Measurements from ENCODE around the gene EGFR. TPM values are rescaled to one million over a fixed set of nuclear protein-coding genes. Genes with fewer than 3 reads are reported as not detected.
"Not testable (repeated sequence)": the region's sequence is repeated elsewhere in the genome, so short reads cannot be mapped to it uniquely, and the experiment has no call there.

The EGFR gene
- total RNA-seq, 3 donors from 2014 or later: 61.9 to 164 (median 65.0) TPM

DNA sequence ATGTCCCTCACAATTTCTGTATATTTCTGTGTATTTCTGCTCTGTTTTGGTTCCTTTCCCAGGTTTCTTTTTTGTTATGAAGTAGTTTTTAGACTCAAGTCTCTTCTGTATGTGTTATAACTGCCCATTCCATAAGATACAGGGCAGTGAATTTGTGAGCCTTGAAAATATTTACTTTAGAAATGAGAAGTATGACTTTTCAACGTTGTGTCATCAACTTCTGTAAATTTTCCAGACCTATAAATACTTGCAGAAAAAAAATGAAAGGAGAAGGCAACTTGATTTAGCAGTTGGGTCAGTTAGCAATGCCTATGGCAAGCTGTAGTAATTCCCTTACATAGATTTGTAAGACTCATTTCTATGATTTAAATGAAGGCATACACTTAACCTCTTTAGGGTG lies 11.5 kb downstream of the EGFR start:
- TF ChIP-seq, protein P1, sequence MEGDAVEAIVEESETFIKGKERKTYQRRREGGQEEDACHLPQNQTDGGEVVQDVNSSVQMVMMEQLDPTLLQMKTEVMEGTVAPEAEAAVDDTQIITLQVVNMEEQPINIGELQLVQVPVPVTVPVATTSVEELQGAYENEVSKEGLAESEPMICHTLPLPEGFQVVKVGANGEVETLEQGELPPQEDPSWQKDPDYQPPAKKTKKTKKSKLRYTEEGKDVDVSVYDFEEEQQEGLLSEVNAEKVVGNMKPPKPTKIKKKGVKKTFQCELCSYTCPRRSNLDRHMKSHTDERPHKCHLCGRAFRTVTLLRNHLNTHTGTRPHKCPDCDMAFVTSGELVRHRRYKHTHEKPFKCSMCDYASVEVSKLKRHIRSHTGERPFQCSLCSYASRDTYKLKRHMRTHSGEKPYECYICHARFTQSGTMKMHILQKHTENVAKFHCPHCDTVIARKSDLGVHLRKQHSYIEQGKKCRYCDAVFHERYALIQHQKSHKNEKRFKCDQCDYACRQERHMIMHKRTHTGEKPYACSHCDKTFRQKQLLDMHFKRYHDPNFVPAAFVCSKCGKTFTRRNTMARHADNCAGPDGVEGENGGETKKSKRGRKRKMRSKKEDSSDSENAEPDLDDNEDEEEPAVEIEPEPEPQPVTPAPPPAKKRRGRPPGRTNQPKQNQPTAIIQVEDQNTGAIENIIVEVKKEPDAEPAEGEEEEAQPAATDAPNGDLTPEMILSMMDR (IDR thresholded peaks at IDR 0.05): no peak
- TF ChIP-seq POLR2A (IDR thresholded peaks at IDR 0.05) (no peak), POLR2AphosphoS5 (IDR thresholded peaks at IDR 0.05) (no peak)
- no peak for DNase-seq (ENCODE audit: low spot score in 2 of 2)
- Histone ChIP-seq H3K4me1 (peaks cover 5 to 7% of the 10 kb centered on the region in 2 donors), H3K36me3 (no peaks in the 10 kb centered on the region), H3K27me3 (no peaks in the 10 kb centered on the region), H3K27ac (no peak overlapping the region), H3K9me3 (no peaks in the 10 kb centered on the region), H3K4me3 (no peak overlapping the region)
- intact Hi-C loops (cut with DNase I; ENCODE audit: low total_unique reads): no loop called here

DNA sequence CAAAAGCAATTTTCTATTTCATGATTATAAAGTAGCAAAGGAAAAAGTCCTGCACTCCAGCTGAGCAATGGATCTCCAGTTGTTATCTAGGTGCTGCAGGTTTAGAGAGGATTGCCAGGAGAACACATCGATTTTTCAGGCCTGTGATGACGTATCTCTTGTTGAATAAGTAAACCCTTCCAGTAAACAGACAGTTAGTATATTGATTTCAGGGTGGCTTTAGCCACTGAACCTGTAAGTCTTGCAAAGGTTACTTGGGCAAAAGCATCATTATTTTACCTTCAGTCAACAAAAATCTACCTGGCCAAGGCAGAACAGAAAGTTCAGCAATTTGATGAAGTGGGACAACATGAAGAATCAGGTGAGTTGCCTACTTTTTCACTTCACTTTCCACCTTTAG lies 12.3 kb downstream of the EGFR start:
- no peak overlapping the region for H3K27ac ChIP-seq
- intact Hi-C loops (cut with DNase I; ENCODE audit: low total_unique reads): no loop called here
- DNase-seq (ENCODE audit: low spot score in 2 of 2): no peak
- TF ChIP-seq, protein P1 (IDR thresholded peaks at IDR 0.05): no peak
- TF ChIP-seq POLR2A (IDR thresholded peaks at IDR 0.05): no peak
- TF ChIP-seq POLR2AphosphoS5 (IDR thresholded peaks at IDR 0.05): no peak
- no peaks in the 10 kb centered on the region for H3K9me3 ChIP-seq
- no peaks in the 10 kb centered on the region for H3K36me3 ChIP-seq
- peaks cover 5 to 7% of the 10 kb centered on the region in 2 donors for H3K4me1 ChIP-seq
- no peak overlapping the region for H3K4me3 ChIP-seq
- H3K27me3 ChIP-seq: no peaks in the 10 kb centered on the region

DNA sequence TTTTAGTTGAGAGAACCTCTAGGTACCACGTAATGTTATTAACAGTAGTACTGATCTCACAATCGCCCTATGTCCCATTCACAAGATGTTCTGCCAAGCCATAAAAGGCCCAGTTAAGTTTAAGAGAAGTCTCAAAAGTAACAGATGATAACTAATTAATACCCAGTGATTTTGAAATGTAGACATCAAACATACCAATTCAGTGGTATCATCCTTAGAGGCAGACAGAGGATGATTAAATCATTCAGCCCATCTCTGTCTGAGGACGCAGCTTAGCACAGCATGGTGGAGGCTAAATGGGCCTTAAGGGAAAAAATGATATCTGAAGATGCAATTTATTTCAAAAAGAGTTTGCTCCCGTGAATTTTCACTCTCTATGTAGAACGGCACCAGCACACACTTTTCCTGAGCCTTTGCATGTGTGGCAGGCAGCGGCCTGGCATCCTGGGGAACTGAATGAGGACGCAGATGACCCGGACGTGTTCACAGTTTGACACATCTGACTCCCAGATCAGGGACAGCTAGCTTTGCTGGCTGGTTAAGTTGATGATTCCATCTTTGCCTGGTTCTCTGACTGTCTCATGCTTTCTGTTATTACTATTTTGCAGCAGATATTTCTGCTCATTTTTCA lies 13.4 kb downstream of the EGFR start:
- no peak for DNase-seq (ENCODE audit: low spot score in 2 of 2)
- TF ChIP-seq, protein P1 (IDR thresholded peaks at IDR 0.05): no peak
- no peak for TF ChIP-seq POLR2A (IDR thresholded peaks at IDR 0.05)
- no peak for TF ChIP-seq POLR2AphosphoS5 (IDR thresholded peaks at IDR 0.05)
- H3K27ac ChIP-seq: no peak overlapping the region
- H3K27me3 ChIP-seq: no peaks in the 10 kb centered on the region
- intact Hi-C loops (cut with DNase I; ENCODE audit: low total_unique reads): no loop called here
- no peak overlapping the region for H3K4me3 ChIP-seq
- H3K9me3 ChIP-seq: no peaks in the 10 kb centered on the region
- peaks cover 0 to 4% of the 10 kb centered on the region in 2 donors for H3K4me1 ChIP-seq
- H3K36me3 ChIP-seq: no peaks in the 10 kb centered on the region

DNA sequence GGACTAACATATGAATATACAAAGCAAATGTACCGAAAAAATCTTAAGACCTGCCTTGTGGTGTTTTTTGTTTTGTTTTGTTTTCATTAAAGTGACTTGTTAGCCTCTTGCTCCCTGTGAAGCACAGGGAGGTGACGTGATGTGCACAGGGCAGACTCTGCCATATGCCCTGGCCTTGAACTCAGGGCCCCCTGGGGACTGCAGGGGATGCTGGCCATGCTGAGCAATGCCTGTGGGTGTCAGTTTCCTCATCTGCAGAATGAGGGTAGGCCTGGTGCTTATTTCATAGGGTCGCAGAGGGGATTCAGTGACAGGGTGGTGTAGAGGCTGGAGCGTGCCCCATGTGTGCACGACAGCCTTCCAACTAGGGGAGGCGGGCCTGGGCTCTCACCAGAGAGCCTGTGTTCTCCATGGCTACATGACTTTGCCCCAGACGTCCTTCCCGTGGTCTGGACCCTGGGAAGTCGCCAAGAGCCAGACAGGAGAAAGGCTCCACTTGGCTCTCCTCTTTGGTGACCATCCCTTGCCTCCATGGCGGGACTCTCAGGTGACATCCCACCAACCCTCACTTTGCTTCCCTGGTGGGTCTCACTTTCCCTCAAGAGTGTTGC lies 14.5 kb downstream of the EGFR start:
- H3K9me3 ChIP-seq: no peaks in the 10 kb centered on the region
- DNase-seq (ENCODE audit: low spot score in 2 of 2): no peak
- H3K4me3 ChIP-seq: no peak overlapping the region
- no peaks in the 10 kb centered on the region for H3K36me3 ChIP-seq
- intact Hi-C loops (cut with DNase I; ENCODE audit: low total_unique reads): no loop called here
- H3K27me3 ChIP-seq: no peaks in the 10 kb centered on the region
- H3K4me1 ChIP-seq: peaks cover 0 to 4% of the 10 kb centered on the region in 2 donors
- no peak overlapping the region for H3K27ac ChIP-seq
- TF ChIP-seq, protein P1 (IDR thresholded peaks at IDR 0.05): no peak
- TF ChIP-seq POLR2A (IDR thresholded peaks at IDR 0.05) (no peak), POLR2AphosphoS5 (IDR thresholded peaks at IDR 0.05) (no peak)

DNA sequence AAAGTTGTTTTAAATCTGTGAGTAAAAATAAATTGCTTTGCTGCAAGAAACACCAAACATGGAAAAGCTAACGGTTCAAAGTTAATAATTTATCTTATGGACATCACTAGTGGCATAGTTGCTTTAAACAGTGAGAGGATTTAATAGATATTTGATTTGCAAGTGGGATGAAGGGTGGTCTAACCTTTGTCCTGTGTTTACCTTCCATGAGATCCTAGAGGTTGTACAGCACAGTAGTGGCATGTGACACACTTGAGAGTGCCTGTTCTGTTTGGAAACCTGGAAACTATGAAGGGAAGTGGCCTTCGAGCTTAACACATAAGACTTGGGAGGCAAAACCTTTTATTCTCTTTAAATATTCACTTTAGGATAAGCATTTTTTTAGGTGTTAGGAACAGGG lies 16.0 kb downstream of the EGFR start:
- Histone ChIP-seq H3K4me3 (no peak overlapping the region), H3K9me3 (no peaks in the 10 kb centered on the region), H3K27ac (no peak overlapping the region), H3K36me3 (no peaks in the 10 kb centered on the region), H3K4me1 (peaks cover 0 to 4% of the 10 kb centered on the region in 2 donors), H3K27me3 (no peaks in the 10 kb centered on the region)
- TF ChIP-seq POLR2AphosphoS5 (IDR thresholded peaks at IDR 0.05): no peak
- TF ChIP-seq, protein P1 (IDR thresholded peaks at IDR 0.05): no peak
- no peak for TF ChIP-seq POLR2A (IDR thresholded peaks at IDR 0.05)
- intact Hi-C loops (cut with DNase I; ENCODE audit: low total_unique reads): no loop called here
- no peak for DNase-seq (ENCODE audit: low spot score in 2 of 2)

DNA sequence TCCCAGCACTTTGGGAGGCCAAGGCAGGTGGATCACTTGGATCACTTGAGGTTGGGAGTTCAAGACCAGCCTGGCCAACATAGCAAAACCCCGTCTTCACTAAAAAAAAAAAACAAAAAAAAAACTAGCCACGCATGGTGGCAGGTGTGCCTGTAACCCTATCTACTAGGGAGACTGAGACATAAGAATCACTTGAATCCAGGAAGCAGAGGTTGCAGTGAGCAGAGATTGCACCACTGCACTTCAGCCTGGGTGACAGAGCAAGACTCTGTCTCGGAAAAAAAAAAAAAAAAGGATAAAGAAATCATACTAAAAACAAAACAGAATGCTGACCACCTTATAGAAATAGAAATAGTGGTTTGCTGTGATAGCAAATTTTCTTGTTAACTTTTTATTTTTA lies 16.6 kb downstream of the EGFR start:
- H3K4me3 ChIP-seq; H3K36me3 ChIP-seq; H3K27me3 ChIP-seq; H3K9me3 ChIP-seq; intact Hi-C loops (cut with DNase I; ENCODE audit: low total_unique reads); H3K27ac ChIP-seq; H3K4me1 ChIP-seq; DNase-seq (ENCODE audit: low spot score in 2 of 2): not testable (repeated sequence)

Data from breast epithelium (tissue), 4 donors.